GM12878 (cell line): ENCODE data around the gene PARP11. TPM values are rescaled to one million over a fixed set of nuclear protein-coding genes. Genes with fewer than 3 reads are reported as not detected.

Source experiments
- polyA plus RNA-seq, 11 experiments: library from polyadenylated mRNA; depleted of rRNA in 4 of 11; unstranded in 6 of 11; stranded (reverse) in 5 of 11; fragments of >200 nt; fragmentation: Nextera tagmentation in 4 of 11; fragmentation: Illumina TruSeq in 1 of 11; extraction: Ambion mirVana in 4 of 11; extraction: Trizol in 1 of 11; gene quantifications; 1 replicate in 1 of 11; 2 replicates in 10 of 11; pipeline versions ENCODE4 v1.2.1 to v1.2.3, GENCODE V29; 2011 to 2016; ENCODE audit warnings: inconsistent platforms in 2 of 11, missing spikeins in 2 of 11, low read depth in 1 of 11
- total RNA-seq, 4 experiments: library from RNA; depleted of rRNA in 3 of 4; stranded (reverse); fragments of >200 nt in 3 of 4; fragmentation: Illumina TruSeq in 1 of 4; extraction: Trizol in 1 of 4; gene quantifications; 2 replicates each; pipeline versions ENCODE4 v1.2.1 to v1.2.3, GENCODE V29; 2013 to 2021
- TF ChIP-seq, protein P1 (sequence below): IDR thresholded peaks from 2 replicates; pipeline ENCODE4 v1.6.1; 2012; ENCODE audit warnings: mild to moderate bottlenecking, low read depth, low read length
- TF ChIP-seq, protein P2 (sequence below): fragments of 450-650 bp; formaldehyde crosslinking; IDR thresholded peaks from 2 replicates; pipeline ENCODE4 v1.4.0; 2020; ENCODE audit warnings: mild to moderate bottlenecking, moderate library complexity

PARP11 gene
- total and polyA plus RNA-seq, 10 of the 15 experiments (the other 5 are each of a cell fraction or from before 2014, with no cell fraction given): 3.0 to 14.1 (median 6.3) TPM

DNA sequence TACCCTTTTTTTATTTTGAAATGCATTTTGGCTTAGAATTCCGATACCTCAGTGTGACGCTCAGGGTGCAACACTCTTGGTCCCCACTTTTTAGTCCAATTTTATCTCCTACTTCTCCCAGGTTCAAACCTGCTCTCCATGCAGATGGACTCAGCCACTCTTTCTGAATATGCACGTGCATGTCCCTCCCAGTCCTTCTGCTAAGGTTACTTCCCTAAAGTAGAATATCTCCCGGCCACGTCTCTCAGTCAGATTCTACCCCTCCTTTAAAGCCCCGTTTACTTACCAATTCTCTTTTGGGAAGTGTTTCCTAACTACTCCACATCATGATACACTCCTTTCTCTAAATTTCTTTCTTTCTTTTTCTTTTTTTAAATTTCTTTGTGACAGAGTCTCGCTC lies 15.5 kb upstream of the PARP11 start (continued):
- TF ChIP-seq, protein P1, sequence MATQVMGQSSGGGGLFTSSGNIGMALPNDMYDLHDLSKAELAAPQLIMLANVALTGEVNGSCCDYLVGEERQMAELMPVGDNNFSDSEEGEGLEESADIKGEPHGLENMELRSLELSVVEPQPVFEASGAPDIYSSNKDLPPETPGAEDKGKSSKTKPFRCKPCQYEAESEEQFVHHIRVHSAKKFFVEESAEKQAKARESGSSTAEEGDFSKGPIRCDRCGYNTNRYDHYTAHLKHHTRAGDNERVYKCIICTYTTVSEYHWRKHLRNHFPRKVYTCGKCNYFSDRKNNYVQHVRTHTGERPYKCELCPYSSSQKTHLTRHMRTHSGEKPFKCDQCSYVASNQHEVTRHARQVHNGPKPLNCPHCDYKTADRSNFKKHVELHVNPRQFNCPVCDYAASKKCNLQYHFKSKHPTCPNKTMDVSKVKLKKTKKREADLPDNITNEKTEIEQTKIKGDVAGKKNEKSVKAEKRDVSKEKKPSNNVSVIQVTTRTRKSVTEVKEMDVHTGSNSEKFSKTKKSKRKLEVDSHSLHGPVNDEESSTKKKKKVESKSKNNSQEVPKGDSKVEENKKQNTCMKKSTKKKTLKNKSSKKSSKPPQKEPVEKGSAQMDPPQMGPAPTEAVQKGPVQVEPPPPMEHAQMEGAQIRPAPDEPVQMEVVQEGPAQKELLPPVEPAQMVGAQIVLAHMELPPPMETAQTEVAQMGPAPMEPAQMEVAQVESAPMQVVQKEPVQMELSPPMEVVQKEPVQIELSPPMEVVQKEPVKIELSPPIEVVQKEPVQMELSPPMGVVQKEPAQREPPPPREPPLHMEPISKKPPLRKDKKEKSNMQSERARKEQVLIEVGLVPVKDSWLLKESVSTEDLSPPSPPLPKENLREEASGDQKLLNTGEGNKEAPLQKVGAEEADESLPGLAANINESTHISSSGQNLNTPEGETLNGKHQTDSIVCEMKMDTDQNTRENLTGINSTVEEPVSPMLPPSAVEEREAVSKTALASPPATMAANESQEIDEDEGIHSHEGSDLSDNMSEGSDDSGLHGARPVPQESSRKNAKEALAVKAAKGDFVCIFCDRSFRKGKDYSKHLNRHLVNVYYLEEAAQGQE: no peak
- TF ChIP-seq, protein P2, sequence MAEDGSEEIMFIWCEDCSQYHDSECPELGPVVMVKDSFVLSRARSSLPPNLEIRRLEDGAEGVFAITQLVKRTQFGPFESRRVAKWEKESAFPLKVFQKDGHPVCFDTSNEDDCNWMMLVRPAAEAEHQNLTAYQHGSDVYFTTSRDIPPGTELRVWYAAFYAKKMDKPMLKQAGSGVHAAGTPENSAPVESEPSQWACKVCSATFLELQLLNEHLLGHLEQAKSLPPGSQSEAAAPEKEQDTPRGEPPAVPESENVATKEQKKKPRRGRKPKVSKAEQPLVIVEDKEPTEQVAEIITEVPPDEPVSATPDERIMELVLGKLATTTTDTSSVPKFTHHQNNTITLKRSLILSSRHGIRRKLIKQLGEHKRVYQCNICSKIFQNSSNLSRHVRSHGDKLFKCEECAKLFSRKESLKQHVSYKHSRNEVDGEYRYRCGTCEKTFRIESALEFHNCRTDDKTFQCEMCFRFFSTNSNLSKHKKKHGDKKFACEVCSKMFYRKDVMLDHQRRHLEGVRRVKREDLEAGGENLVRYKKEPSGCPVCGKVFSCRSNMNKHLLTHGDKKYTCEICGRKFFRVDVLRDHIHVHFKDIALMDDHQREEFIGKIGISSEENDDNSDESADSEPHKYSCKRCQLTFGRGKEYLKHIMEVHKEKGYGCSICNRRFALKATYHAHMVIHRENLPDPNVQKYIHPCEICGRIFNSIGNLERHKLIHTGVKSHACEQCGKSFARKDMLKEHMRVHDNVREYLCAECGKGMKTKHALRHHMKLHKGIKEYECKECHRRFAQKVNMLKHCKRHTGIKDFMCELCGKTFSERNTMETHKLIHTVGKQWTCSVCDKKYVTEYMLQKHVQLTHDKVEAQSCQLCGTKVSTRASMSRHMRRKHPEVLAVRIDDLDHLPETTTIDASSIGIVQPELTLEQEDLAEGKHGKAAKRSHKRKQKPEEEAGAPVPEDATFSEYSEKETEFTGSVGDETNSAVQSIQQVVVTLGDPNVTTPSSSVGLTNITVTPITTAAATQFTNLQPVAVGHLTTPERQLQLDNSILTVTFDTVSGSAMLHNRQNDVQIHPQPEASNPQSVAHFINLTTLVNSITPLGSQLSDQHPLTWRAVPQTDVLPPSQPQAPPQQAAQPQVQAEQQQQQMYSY (CRISPR knock-in tag): no peak
